Endothelial cell of umbilical vein (primary cell): ENCODE data around the gene CREB3L2. TPM values are rescaled to one million over a fixed set of nuclear protein-coding genes. Genes with fewer than 3 reads are reported as not detected.

Source experiments
- BruUV-seq: library from RNA; stranded (reverse); fragments of 400-500 nt; replicated peaks from 2 replicates; lab custom pipeline; 2021; lab: Mats Ljungman, UMichigan
- CTCF ChIA-PET: fragments of 300-600, 350-600 bp; sonication (Branson Sonifier 250); formaldehyde crosslinking; loops from one replicate; lab custom pipeline; 2021; ENCODE audit warnings: antibody characterized with exemption, inconsistent platforms; lab: Charles Lee
- POLR2A ChIA-PET: fragments of 300-600, 350-600 bp; sonication (Branson Sonifier 250); formaldehyde crosslinking; loops from one replicate; lab custom pipeline; 2021; ENCODE audit warnings: antibody characterized with exemption, inconsistent platforms; lab: Charles Lee
- DNase-seq: peaks from one replicate; pipeline ENCODE4 v3.0.0-alpha.2; 2011; ENCODE audit warnings: low read depth, low spot score
- FAIRE-seq: peaks from 2 replicates; lab custom pipeline; 2011; peaks lifted over from hg19 to GRCh38; lab: Jason Lieb, UNC
- H2AFZ ChIP-seq: 2 replicates; pipeline ENCODE4 v1.6.0; 2012; ENCODE audit warnings: low read depth, low read length, control low read depth, inconsistent platforms
- H3K27ac ChIP-seq: 2 replicates; pipeline ENCODE4 v1.5.1; 2011; ENCODE audit warnings: low read depth, mild to moderate bottlenecking, control low read depth, low read length, moderate library complexity; ENCODE audit not compliant: insufficient read depth
- H3K27me3 ChIP-seq, 2 experiments: 2 replicates each; pipeline versions ENCODE4 v1.6.0 to v1.6.1; 2011; ENCODE audit warnings: low read length in 2 of 2, mixed read lengths in 1 of 2; ENCODE audit not compliant: control insufficient read depth in 2 of 2, insufficient read depth in 2 of 2
- H3K36me3 ChIP-seq, 2 experiments: 2 replicates in 1 of 2; 3 replicates in 1 of 2; pipeline ENCODE4 v1.5.1; 2011; ENCODE audit warnings: low read length in 2 of 2, mild to moderate bottlenecking in 1 of 2, moderate library complexity in 1 of 2; ENCODE audit not compliant: control insufficient read depth in 2 of 2, insufficient read depth in 2 of 2; ENCODE audit errors: extremely low read depth in 1 of 2
- H3K4me1 ChIP-seq: 3 replicates; pipeline ENCODE4 v1.5.1; 2011; ENCODE audit warnings: mild to moderate bottlenecking, low read length; ENCODE audit not compliant: control insufficient read depth, insufficient read depth; ENCODE audit errors: extremely low read depth
- H3K4me2 ChIP-seq: 2 replicates; pipeline ENCODE4 v1.6.1; 2011; ENCODE audit warnings: low read length, control low read depth, mixed read lengths; ENCODE audit not compliant: insufficient read depth
- H3K4me3 ChIP-seq, 3 experiments: fragments of 200-600 bp in 1 of 3; sonication (generic), shearing (Covaris generic) in 1 of 3; replicated peaks in 1 of 3; 2 replicates each; pipeline ENCODE4 v1.5.1; 2011 to 2016; ENCODE audit warnings: control low read depth in 3 of 3, low read length in 3 of 3, mild to moderate bottlenecking in 2 of 3, inconsistent platforms in 1 of 3, low read depth in 1 of 3, moderate library complexity in 1 of 3; ENCODE audit not compliant: insufficient read depth in 1 of 3
- H3K79me2 ChIP-seq: 2 replicates; pipeline ENCODE4 v1.6.0; 2012; ENCODE audit warnings: low read length, inconsistent platforms; ENCODE audit not compliant: control insufficient read depth, insufficient read depth
- H3K9ac ChIP-seq: replicated peaks from 2 replicates; pipeline ENCODE3; 2011; ENCODE audit warnings: low read length, control low read depth; ENCODE audit not compliant: insufficient read depth; ENCODE audit errors: extremely low read depth
- H3K9me1 ChIP-seq: replicated peaks from 3 replicates; pipeline ENCODE4 v1.6.0; 2011; ENCODE audit warnings: mild to moderate bottlenecking, low read length; ENCODE audit not compliant: control insufficient read depth, insufficient read depth; ENCODE audit errors: extremely low read depth
- H3K9me3 ChIP-seq: replicated peaks from 2 replicates; pipeline ENCODE4 v1.5.1; 2012; ENCODE audit warnings: low read length, inconsistent platforms; ENCODE audit not compliant: control insufficient read depth, insufficient read depth
- H4K20me1 ChIP-seq: replicated peaks from 2 replicates; pipeline ENCODE3; 2011; ENCODE audit warnings: mild to moderate bottlenecking, low read length; ENCODE audit not compliant: control insufficient read depth, insufficient read depth; ENCODE audit errors: extremely low read depth
- EZH2 ChIP-seq: IDR thresholded peaks from 2 replicates; pipeline ENCODE4 v1.6.1; 2012; ENCODE audit warnings: borderline replicate concordance, low read depth, mild to moderate bottlenecking, moderate library complexity, low read length, inconsistent platforms; ENCODE audit not compliant: severe bottlenecking
- FOS ChIP-seq: IDR thresholded peaks from 2 replicates; pipeline ENCODE4 v1.6.1; 2011; ENCODE audit warnings: mild to moderate bottlenecking, low read length, moderate library complexity, borderline replicate concordance; ENCODE audit not compliant: insufficient read depth
- GATA2 ChIP-seq: IDR thresholded peaks from 2 replicates; pipeline ENCODE4 v1.7.0; 2011; ENCODE audit warnings: low read depth, mild to moderate bottlenecking, moderate library complexity, mixed read lengths, low read length; ENCODE audit not compliant: insufficient read length, insufficient read depth
- JUN ChIP-seq: IDR thresholded peaks from 2 replicates; pipeline ENCODE4 v1.6.1; 2011; ENCODE audit warnings: borderline replicate concordance, low read depth; ENCODE audit not compliant: insufficient read length, insufficient read depth
- MAX ChIP-seq: IDR thresholded peaks from 2 replicates; pipeline ENCODE4 v1.6.1; 2011; ENCODE audit not compliant: insufficient read depth, insufficient read length
- MYC ChIP-seq: IDR thresholded peaks from one replicate; pipeline ENCODE4 v1.6.1; 2011; ENCODE audit warnings: mild to moderate bottlenecking, low read depth, low read length
- POLR2A ChIP-seq: IDR thresholded peaks from 2 replicates; pipeline ENCODE4 v1.6.1; 2012; ENCODE audit warnings: low read depth, mild to moderate bottlenecking, control low read depth, low read length
- POLR2AphosphoS5 ChIP-seq: IDR thresholded peaks from 2 replicates; pipeline ENCODE4 v1.6.1; 2012; ENCODE audit warnings: low read depth, mild to moderate bottlenecking, control low read depth, low read length, moderate library complexity; ENCODE audit not compliant: insufficient read depth
- dilution Hi-C: fragments of 300-500 bp; cut with MboI; formaldehyde crosslinking; loops from one replicate; pipeline ENCODE4 v1.15.0; 2019; ENCODE audit warnings: low sequenced_read_pairs; ENCODE audit not compliant: extremely low pct_ligation_motif_present
- intact Hi-C: fragments of 100-400 bp; cut with micrococcal nuclease; formaldehyde crosslinking; loops from one replicate; pipeline ENCODE4 v1.10.0; 2022
- polyA plus RNA-seq, 4 experiments: library from polyadenylated mRNA; depleted of rRNA in 3 of 4; stranded (reverse) in 3 of 4; unstranded in 1 of 4; fragments of >200 nt; gene quantifications; 2 replicates each; pipeline versions ENCODE4 v1.2.1 to v1.2.3, GENCODE V29; 2011 to 2012; ENCODE audit warnings: missing spikeins in 1 of 4
- total RNA-seq: library from RNA; stranded (reverse); gene quantifications from 2 replicates; pipeline ENCODE4 v1.2.3, GENCODE V29; 2021
- TF ChIP-seq, protein P1 (sequence below), 2 donors: IDR thresholded peaks; 1 replicate in 1 of 2; 2 replicates in 1 of 2; pipeline ENCODE4 v1.5.1; 2011; ENCODE audit warnings: low read length in 2 of 2, mild to moderate bottlenecking in 2 of 2, moderate library complexity in 2 of 2, control low read depth in 1 of 2, inconsistent platforms in 1 of 2, low read depth in 1 of 2; ENCODE audit not compliant: insufficient read depth in 1 of 2; ENCODE audit errors: extremely low read depth in 1 of 2

CREB3L2 gene
- total and polyA plus RNA-seq, 2 donors (not counting 3 experiments of a cell fraction or from before 2014, with no cell fraction given), result 32.1 to 93.4 TPM

- no peaks in the 10 kb centered on the region for H3K36me3 ChIP-seq
- no peak overlapping the region for H2AFZ ChIP-seq
- POLR2A ChIA-PET, result no interaction called here
- H3K79me2 ChIP-seq, result no peaks in the 10 kb centered on the region
- dilution Hi-C loops (no loop called here), intact Hi-C loops (no loop called here)
- BruUV-seq, result no TSS peak
- no peak overlapping the region for H3K9ac ChIP-seq
- no peak overlapping the region for H3K27ac ChIP-seq
- no peaks in the 10 kb centered on the region for H3K9me1 ChIP-seq
- H3K4me1 ChIP-seq, result no peaks in the 10 kb centered on the region
- no peak for DNase-seq
- no peaks in the 10 kb centered on the region for H3K9me3 ChIP-seq
- TF ChIP-seq POLR2AphosphoS5 (no peak), EZH2 (no peak), GATA2 (no peak), FOS (no peak), POLR2A (no peak), MAX (no peak), MYC (no peak), JUN (no peak)
- TF ChIP-seq, protein P1, sequence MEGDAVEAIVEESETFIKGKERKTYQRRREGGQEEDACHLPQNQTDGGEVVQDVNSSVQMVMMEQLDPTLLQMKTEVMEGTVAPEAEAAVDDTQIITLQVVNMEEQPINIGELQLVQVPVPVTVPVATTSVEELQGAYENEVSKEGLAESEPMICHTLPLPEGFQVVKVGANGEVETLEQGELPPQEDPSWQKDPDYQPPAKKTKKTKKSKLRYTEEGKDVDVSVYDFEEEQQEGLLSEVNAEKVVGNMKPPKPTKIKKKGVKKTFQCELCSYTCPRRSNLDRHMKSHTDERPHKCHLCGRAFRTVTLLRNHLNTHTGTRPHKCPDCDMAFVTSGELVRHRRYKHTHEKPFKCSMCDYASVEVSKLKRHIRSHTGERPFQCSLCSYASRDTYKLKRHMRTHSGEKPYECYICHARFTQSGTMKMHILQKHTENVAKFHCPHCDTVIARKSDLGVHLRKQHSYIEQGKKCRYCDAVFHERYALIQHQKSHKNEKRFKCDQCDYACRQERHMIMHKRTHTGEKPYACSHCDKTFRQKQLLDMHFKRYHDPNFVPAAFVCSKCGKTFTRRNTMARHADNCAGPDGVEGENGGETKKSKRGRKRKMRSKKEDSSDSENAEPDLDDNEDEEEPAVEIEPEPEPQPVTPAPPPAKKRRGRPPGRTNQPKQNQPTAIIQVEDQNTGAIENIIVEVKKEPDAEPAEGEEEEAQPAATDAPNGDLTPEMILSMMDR (IDR thresholded peaks at IDR 0.05; ENCODE audit: extremely low read depth in 1 of 2, insufficient read depth in 1 of 2, low read depth in 1 of 2, low read length in 2 of 2), result no peak
- FAIRE-seq, result no peak
- no peak overlapping the region for H3K4me2 ChIP-seq
- H3K27me3 ChIP-seq, result no peaks in the 10 kb centered on the region
- CTCF ChIA-PET, result interaction anchor here (1.2 to 2.6 kb wide), 3 partner anchors 9 to 721 kb away, joined by 4 to 11 read pairs (median 9); no protein-coding TSS in a partner anchor
- H4K20me1 ChIP-seq, result no peaks in the 10 kb centered on the region
- no peak overlapping the region for H3K4me3 ChIP-seq
Measured at GRCh38 chr7:138017992-138018391, 16.1 kb upstream of the CREB3L2 start.
